A673 (cell line): ENCODE results near the gene ITPR2.

ENCODE experiments used
- EZH2 ChIP-seq: fragments of 200-600 bp; sonication (generic); IDR thresholded peaks from 2 replicates; pipeline ENCODE4 v1.6.1; 2017; ENCODE audit warnings: borderline replicate concordance, low read depth, mild to moderate bottlenecking, mixed read lengths, antibody characterized with exemption, low read length; ENCODE audit not compliant: poor library complexity, severe bottlenecking
- TF ChIP-seq, protein P1 (sequence below): fragments of 300-800, 200-600 bp; sonication (generic); conservative IDR thresholded peaks from 2 replicates; pipeline ENCODE4 v1.5.1; 2017; ENCODE audit warnings: low read depth, mild to moderate bottlenecking, antibody characterized with exemption, low read length, moderate library complexity, mixed read lengths

- TF ChIP-seq, protein P1, sequence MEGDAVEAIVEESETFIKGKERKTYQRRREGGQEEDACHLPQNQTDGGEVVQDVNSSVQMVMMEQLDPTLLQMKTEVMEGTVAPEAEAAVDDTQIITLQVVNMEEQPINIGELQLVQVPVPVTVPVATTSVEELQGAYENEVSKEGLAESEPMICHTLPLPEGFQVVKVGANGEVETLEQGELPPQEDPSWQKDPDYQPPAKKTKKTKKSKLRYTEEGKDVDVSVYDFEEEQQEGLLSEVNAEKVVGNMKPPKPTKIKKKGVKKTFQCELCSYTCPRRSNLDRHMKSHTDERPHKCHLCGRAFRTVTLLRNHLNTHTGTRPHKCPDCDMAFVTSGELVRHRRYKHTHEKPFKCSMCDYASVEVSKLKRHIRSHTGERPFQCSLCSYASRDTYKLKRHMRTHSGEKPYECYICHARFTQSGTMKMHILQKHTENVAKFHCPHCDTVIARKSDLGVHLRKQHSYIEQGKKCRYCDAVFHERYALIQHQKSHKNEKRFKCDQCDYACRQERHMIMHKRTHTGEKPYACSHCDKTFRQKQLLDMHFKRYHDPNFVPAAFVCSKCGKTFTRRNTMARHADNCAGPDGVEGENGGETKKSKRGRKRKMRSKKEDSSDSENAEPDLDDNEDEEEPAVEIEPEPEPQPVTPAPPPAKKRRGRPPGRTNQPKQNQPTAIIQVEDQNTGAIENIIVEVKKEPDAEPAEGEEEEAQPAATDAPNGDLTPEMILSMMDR: no peak
- TF ChIP-seq EZH2: no peak
Observed at GRCh38 chr12:26293612-26294011, 539.4 kb downstream of the ITPR2 start.
